PFSK-1 (cell line): ENCODE results near the gene B4GALT3.

Experiments
- FOXP2 ChIP-seq: optimal IDR thresholded peaks from 2 replicates; pipeline ENCODE3; 2011; ENCODE audit warnings: borderline replicate concordance, control low read depth, inconsistent platforms; ENCODE audit not compliant: insufficient read depth; ENCODE audit errors: extremely low read length, extremely low read depth
- POLR2AphosphoS5 ChIP-seq: IDR thresholded peaks from 2 replicates; pipeline ENCODE4 v1.6.1; 2012; ENCODE audit warnings: low read depth, mild to moderate bottlenecking, control low read depth, low read length, moderate library complexity
- SIN3A ChIP-seq: IDR thresholded peaks from 2 replicates; pipeline ENCODE4 v1.6.1; 2012; ENCODE audit warnings: mild to moderate bottlenecking, low read length, moderate library complexity, borderline replicate concordance; ENCODE audit not compliant: insufficient read depth
- TAF1 ChIP-seq: IDR thresholded peaks from 2 replicates; pipeline ENCODE4 v1.6.1; 2012; ENCODE audit warnings: low read length, control low read depth, borderline replicate concordance; ENCODE audit not compliant: insufficient read depth
- TF ChIP-seq, protein P1 (sequence below), 2 experiments: IDR thresholded peaks; 2 replicates each; pipeline versions ENCODE4 v1.6.1 to v1.8.0; 2011 to 2012; ENCODE audit warnings: low read depth in 2 of 2, low read length in 2 of 2, control low read depth in 1 of 2, inconsistent platforms in 1 of 2, mild to moderate bottlenecking in 1 of 2, moderate library complexity in 1 of 2; ENCODE audit not compliant: insufficient read depth in 1 of 2

DNA sequence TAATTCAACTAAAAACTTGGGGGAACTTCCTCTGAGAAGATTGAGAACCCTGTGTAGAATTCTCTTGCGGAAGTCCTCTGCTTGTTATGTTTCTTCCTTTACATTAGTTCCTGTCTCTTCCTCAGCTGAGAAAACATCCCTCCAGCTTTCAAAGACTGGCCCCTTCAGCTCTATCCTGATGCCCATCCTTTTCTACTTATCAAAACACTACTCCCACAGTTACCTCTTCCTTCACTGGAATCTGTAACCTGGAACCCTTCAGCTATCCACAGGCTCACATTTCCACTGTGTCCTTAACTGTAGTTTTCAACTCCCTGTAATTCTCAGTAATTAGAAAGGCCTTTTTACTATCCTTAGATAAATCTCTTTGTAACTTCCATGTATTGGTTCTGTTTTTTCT lies 38.9 kb downstream of the B4GALT3 start:
- no peak for TF ChIP-seq POLR2AphosphoS5
- TF ChIP-seq, protein P1, sequence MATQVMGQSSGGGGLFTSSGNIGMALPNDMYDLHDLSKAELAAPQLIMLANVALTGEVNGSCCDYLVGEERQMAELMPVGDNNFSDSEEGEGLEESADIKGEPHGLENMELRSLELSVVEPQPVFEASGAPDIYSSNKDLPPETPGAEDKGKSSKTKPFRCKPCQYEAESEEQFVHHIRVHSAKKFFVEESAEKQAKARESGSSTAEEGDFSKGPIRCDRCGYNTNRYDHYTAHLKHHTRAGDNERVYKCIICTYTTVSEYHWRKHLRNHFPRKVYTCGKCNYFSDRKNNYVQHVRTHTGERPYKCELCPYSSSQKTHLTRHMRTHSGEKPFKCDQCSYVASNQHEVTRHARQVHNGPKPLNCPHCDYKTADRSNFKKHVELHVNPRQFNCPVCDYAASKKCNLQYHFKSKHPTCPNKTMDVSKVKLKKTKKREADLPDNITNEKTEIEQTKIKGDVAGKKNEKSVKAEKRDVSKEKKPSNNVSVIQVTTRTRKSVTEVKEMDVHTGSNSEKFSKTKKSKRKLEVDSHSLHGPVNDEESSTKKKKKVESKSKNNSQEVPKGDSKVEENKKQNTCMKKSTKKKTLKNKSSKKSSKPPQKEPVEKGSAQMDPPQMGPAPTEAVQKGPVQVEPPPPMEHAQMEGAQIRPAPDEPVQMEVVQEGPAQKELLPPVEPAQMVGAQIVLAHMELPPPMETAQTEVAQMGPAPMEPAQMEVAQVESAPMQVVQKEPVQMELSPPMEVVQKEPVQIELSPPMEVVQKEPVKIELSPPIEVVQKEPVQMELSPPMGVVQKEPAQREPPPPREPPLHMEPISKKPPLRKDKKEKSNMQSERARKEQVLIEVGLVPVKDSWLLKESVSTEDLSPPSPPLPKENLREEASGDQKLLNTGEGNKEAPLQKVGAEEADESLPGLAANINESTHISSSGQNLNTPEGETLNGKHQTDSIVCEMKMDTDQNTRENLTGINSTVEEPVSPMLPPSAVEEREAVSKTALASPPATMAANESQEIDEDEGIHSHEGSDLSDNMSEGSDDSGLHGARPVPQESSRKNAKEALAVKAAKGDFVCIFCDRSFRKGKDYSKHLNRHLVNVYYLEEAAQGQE (IDR thresholded peaks at IDR 0.05; ENCODE audit: insufficient read depth in 1 of 2, low read depth in 2 of 2, low read length in 2 of 2), result no peak
- no peak for TF ChIP-seq SIN3A
- TF ChIP-seq FOXP2, result no peak
- no peak for TF ChIP-seq TAF1
